Glutamatergic neuron (in vitro differentiated cells): Measurements from ENCODE around the gene MBOAT1. TPM values are rescaled to one million over a fixed set of nuclear protein-coding genes. Genes with fewer than 3 reads are reported as not detected.

ENCODE experiments used
- DNase-seq: peaks from one replicate; pipeline ENCODE4 v3.0.0; 2022
- H3K27ac Mint-ChIP-seq: one replicate; pipeline ENCODE4 v1.8.0; 2020; ENCODE audit warnings: mild to moderate bottlenecking, mixed read lengths, inconsistent platforms; ENCODE audit not compliant: unreplicated experiment
- H3K27me3 Mint-ChIP-seq: one replicate; pipeline ENCODE4 v1.8.0; 2020; ENCODE audit warnings: mild to moderate bottlenecking, moderate library complexity, mixed read lengths, inconsistent platforms; ENCODE audit not compliant: unreplicated experiment
- H3K36me3 Mint-ChIP-seq: one replicate; pipeline ENCODE4 v1.8.0; 2020; ENCODE audit warnings: mild to moderate bottlenecking, mixed read lengths, inconsistent platforms; ENCODE audit not compliant: unreplicated experiment
- H3K4me1 Mint-ChIP-seq: one replicate; pipeline ENCODE4 v1.8.0; 2020; ENCODE audit warnings: mild to moderate bottlenecking, low read depth, mixed read lengths, inconsistent platforms; ENCODE audit not compliant: unreplicated experiment
- H3K4me3 Mint-ChIP-seq: one replicate; pipeline ENCODE4 v1.8.0; 2020; ENCODE audit warnings: mild to moderate bottlenecking, mixed read lengths, inconsistent platforms; ENCODE audit not compliant: unreplicated experiment
- H3K9me3 Mint-ChIP-seq: one replicate; pipeline ENCODE4 v1.8.0; 2020; ENCODE audit warnings: mild to moderate bottlenecking, moderate library complexity, mixed read lengths, inconsistent platforms; ENCODE audit not compliant: unreplicated experiment
- CTCF ChIP-seq: fragments of 200-600 bp; sonication (generic); IDR thresholded peaks from one replicate; pipeline ENCODE4 v1.5.0; 2021; ENCODE audit not compliant: partially characterized antibody, unreplicated experiment
- total RNA-seq: library from RNA; stranded (reverse); fragmentation: NEBNext Ultra II Directional; extraction: Animal tissue kit (Norgen Biotek cat#: 25700); gene quantifications from one replicate; pipeline ENCODE4 v1.2.1, GENCODE V29; 2021; ENCODE audit not compliant: unreplicated experiment

The MBOAT1 gene
- total RNA-seq, 1 donor from 2014 or later: not detected

GRCh38 chr6:20238688-20239587, 26.7 kb upstream of the MBOAT1 start:
- Mint-ChIP-seq H3K4me1 (no peaks in the 10 kb centered on the region), H3K9me3 (peaks cover 4% of the 10 kb centered on the region), H3K27me3 (no peaks in the 10 kb centered on the region), H3K36me3 (no peaks in the 10 kb centered on the region), H3K4me3 (no peak overlapping the region), H3K27ac (no peak overlapping the region)
- DNase-seq: no peak
- no peak for TF ChIP-seq CTCF

- no peak overlapping the region for H3K27ac Mint-ChIP-seq
- H3K36me3 Mint-ChIP-seq: no peaks in the 10 kb centered on the region
- H3K27me3 Mint-ChIP-seq: no peaks in the 10 kb centered on the region
- no peaks in the 10 kb centered on the region for H3K4me1 Mint-ChIP-seq
- peaks cover 4% of the 10 kb centered on the region for H3K9me3 Mint-ChIP-seq
- TF ChIP-seq CTCF: no peak
- DNase-seq: no peak
- H3K4me3 Mint-ChIP-seq: no peak overlapping the region
These were observed 25.6 kb upstream of the MBOAT1 start for GRCh38 chr6:20237677-20238460.

GRCh38 chr6:20236909-20237600, 24.8 kb upstream of the MBOAT1 start:
- peaks cover 4% of the 10 kb centered on the region for H3K9me3 Mint-ChIP-seq
- no peaks in the 10 kb centered on the region for H3K27me3 Mint-ChIP-seq
- H3K36me3 Mint-ChIP-seq: no peaks in the 10 kb centered on the region
- H3K4me3 Mint-ChIP-seq: no peak overlapping the region
- DNase-seq: no peak
- H3K4me1 Mint-ChIP-seq: no peaks in the 10 kb centered on the region
- no peak for TF ChIP-seq CTCF
- H3K27ac Mint-ChIP-seq: no peak overlapping the region

- DNase-seq: no peak
- H3K36me3 Mint-ChIP-seq: no peaks in the 10 kb centered on the region
- no peaks in the 10 kb centered on the region for H3K27me3 Mint-ChIP-seq
- no peak for TF ChIP-seq CTCF
- H3K27ac Mint-ChIP-seq: no peak overlapping the region
- H3K9me3 Mint-ChIP-seq: peaks cover 4% of the 10 kb centered on the region
- H3K4me1 Mint-ChIP-seq: no peaks in the 10 kb centered on the region
- no peak overlapping the region for H3K4me3 Mint-ChIP-seq
These were observed 24.1 kb upstream of the MBOAT1 start for GRCh38 chr6:20236344-20236743.
